HG03571 (cell line): ENCODE results near the gene CFAP97.

Source experiments
- ATAC-seq: cut with Tn5 transposase; IDR thresholded peaks from one replicate; pipeline ENCODE4 v1.9.1; 2021; ENCODE audit not compliant: unreplicated experiment

CFAP97 gene

GRCh38 chr4:185110375-185110823 lies 93.4 kb downstream of the CFAP97 start:
- no peak for ATAC-seq

- no peak for ATAC-seq
Measured at GRCh38 chr4:185109736-185110135, 94.1 kb downstream of the CFAP97 start.
